Measurements from ENCODE around the gene GLIS2.

GLIS2 gene

GRCh38 chr16:4298761-4299522 is 16.9 kb upstream of the GLIS2 start:
- DNase-seq = peak; percentile 73 to 87

DNA sequence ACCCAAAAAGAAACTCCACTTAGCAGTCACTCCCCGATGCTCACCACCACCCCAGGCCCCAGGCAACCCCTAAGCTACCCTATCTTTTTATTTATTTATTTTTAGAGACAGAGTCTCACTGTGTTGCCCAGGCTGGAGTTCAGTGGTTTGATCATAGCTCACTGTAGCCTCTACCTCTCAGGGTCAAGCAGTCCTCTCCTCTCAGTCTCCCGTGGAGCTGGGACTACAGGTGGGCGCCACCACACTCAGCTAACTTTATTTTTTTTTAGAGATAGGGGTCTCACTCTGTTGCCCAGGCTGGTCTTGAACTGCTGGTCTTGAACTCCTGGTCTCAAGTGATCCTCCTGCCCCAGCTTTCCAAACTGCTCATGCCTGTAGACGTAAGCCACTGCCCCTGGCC is 14.7 kb upstream of the GLIS2 start:
- DNase-seq = no peak

GRCh38 chr16:4301968-4302367 is 13.9 kb upstream of the GLIS2 start:
- DNase-seq = no peak

- peak; percentile 97 to 98 for DNase-seq
Observed at GRCh38 chr16:4303973-4304372, 11.9 kb upstream of the GLIS2 start.

DNA sequence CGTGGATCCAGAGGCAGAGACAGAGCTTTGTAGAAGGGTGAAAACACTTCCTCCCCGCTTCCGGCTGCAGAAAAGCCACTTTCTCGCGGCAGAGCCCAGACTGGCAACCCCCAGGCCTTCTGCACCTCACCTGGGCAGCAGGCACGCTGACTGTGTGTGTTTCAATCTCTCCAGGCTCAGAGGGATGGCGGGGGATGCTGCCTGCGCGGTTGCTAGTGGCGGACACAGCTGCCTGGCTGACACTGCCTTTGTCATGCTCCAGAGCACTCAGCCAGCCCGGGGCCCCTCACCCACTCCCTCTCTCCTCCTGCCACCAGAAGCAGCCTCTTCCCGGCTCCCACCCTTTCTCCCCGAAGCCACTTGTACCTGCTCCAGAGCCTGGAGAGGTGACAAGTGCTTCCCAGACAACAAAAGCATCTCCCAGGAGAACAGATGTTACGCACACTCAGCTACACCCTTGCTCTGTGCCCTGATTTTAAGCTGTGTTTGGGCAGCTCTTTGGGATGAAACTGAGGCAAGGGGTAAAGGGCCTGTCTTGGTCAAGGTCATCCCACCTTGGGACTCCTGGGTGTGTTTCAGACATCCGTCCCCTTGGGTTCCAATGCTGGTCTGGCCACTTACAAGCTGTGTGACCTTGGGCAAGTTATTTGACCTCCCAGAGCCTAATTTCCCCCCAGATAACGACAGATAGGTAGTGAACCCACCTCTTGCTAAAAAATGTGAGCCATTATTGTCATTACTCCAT is 9.2 kb upstream of the GLIS2 start:
- DNase-seq = peak; percentile 95 to 97

DNA sequence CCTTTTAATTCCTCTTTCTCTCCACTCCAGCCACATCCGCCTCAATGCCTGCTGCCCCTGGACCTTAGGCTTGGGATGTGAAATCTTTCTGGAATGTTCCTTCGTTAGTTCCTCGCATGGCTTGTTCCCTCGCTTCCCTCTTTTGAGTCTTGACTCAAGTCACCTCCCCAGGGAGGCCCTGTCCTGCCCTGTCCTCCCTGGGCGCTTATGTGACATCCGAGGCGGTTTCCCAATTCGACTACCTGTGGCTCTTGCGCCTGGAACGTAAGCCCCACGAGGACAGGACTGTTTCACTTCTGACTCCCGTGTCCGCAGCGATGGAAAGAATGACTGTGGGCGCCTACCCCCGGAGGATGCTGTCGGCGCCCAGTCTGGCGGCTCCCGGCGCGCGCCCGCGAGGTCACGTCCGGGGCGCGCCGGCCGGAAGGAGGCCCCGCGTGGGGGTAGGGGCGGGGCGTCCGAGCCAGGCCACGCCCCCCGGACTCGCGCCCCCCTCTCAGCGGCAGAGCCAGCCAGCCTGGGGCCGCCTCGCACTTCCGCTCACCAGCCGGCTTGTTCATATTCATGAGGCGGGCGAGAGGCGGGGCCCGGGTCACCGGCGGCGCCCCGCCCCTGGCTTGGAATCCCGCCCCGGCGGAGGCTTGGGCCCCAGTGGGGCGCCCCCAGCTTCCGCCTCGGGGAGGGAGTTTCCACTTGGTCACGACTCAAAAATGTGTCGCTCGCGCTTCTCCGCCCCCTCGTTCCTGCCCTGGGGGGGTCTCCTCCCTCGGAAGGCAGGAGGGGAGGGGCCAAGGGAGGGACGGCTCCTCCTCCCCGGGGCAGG is 8.4 kb upstream of the GLIS2 start:
- peak; percentile 65 to 82 for DNase-seq

- no peak for DNase-seq
Observed at GRCh38 chr16:4309102-4309832, 6.6 kb upstream of the GLIS2 start.

DNA sequence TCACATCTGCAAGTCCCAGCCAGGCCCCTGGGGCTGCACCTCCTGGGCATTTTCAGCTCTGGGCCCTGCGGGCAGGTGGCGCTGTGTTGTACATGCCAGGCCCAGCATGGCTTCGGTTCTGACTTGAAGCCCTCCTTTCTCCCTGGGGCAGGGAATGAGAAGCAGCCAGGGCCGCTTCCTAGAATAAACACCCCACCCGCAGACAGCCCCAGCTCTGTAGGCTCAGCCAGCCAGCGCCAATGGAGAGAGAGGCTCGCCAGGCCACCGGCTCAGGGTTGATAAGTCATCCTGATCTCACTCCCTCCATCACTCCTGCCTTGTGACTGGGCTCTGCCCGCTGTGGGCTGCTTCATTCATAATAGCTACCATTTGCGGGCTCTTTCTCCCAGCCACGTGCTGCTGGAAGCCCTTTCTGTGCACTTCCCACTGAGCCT is 6.0 kb upstream of the GLIS2 start:
- peak in 1 of 2 experiments; percentile 58 for DNase-seq

- DNase-seq = no peak
Observed at GRCh38 chr16:4313563-4314531, 2.0 kb upstream of the GLIS2 start.

DNA sequence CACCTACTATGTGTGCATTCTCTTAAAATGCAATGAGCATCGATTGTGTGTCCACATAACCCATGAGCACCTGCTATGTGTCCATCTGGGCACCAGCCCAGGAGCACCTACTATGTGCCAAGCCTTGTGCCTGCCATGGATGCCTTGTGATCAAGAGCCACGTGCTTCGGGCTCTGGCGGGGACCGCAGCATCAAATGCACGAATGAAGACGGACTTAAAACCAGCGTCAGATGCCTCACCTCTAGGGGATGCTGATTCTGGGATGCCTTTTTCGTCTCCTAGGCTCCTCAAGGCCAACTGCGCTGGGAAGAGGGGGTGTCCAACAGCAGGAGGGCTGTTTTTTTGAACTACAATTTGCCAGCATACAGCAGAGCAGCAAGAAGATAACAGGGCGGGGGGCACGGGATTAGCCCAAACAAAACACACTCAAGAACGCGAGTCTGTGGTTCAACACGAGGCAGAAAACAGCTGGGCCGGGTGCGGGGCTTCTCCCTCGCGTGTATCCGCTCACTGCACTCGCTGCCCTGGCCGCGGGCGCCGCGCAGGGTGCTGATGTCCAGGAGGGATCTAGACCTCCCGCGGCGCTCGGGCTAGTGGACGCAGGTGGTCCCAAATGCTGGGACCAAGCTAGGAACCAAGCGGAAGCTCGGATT is 1.2 kb upstream of the GLIS2 start:
- DNase-seq = peak in 1 of 2 experiments; percentile 68

GRCh38 chr16:4316108-4316863 is 419 bp downstream of the GLIS2 start:
- peak in 1 of 2 experiments; percentile 39 for DNase-seq

GRCh38 chr16:4316864-4317531 is 1.1 kb downstream of the GLIS2 start:
- peak in 1 of 2 experiments; percentile 38 for DNase-seq

GRCh38 chr16:4317532-4318450 is 1.9 kb downstream of the GLIS2 start:
- no peak for DNase-seq

DNA sequence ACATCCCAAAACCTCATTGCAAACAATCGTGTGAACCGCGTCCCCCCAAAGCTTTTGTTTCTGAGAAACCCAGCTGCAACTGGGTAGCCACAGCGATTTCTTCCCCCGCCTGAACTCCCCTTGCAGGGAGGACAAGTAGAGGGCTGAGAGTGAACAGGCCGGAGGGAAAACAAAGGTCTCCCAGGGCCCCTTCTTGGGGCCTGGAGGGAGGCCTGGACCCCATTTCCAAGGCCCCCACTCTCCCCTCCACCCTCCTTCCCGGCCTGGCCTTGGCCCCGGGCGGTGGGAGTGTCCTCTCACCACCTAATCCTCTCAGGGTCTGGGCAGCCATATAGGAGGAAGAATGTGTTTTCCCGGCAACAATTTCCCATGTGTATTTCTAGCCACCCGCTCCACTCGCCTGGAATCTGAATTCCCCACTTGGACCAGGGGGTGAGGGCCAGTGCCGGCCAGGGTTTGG is 2.6 kb downstream of the GLIS2 start:
- DNase-seq = no peak

DNA sequence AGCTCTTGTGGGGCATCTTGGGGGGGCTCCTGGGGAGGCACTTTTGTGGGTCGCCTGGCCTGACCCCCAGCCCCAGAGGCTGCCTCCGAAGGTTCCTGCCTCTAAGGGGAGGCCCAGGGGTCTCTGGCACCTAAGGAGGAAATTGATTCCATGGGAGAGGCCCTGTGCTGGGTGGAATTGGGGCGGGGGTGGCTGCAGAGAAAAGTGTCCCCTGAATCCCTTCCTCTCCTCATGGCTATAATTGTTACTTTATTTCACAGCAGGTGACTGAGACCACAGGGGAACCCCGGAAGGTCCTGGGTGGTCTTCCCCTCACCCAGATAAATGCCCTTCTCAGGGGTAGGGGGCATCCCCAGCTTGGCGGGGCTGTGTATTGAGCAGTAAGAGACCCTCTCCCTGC is 3.1 kb downstream of the GLIS2 start:
- no peak for DNase-seq

DNA sequence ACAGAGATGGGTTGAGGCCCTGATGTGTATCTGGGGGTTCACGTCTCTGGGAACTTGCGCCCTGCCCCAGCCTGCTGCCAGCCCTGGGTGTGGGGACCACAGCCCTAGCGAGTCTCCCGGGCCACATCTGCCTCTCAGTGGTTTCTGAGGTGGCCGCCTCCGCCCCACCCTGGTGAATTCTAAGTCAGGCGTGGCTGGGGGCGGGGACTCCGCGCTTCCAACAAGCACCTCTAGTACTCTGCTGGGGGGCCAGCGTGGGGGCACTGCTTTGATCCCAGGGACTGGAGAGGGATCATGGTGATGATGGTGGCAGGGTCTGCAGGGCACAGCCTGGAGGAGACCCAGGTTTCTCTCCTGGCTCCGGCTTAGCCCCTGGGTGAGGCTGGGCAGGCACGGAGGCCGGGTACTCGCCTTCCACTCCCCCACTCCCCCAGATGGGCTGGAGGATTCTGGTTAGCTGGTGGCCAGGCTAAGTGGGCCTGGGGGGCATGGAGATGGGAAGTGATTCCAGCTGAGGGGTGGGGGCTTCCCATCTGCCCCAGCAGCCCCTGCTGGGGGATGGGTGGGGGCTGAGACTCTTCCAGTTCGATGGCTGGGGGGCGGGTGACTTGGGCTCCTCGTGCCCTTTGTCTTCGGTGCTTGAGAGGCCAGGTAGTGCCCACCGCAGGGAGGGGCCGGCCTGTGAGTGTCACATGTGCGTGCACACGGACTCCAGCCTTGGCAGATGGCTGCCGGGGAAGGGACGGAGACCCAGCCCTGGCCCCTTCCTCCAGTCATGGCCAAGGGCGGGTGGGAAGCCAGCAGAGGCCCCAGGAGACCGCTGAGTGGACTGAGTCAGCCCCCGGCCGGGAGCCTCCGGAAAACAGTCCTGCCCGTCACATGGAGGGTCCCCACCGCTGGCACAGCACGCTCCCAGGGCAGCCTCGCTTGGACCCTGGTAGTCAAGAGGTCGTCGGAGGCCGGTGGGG is 3.9 kb downstream of the GLIS2 start:
- DNase-seq = no peak

DNA sequence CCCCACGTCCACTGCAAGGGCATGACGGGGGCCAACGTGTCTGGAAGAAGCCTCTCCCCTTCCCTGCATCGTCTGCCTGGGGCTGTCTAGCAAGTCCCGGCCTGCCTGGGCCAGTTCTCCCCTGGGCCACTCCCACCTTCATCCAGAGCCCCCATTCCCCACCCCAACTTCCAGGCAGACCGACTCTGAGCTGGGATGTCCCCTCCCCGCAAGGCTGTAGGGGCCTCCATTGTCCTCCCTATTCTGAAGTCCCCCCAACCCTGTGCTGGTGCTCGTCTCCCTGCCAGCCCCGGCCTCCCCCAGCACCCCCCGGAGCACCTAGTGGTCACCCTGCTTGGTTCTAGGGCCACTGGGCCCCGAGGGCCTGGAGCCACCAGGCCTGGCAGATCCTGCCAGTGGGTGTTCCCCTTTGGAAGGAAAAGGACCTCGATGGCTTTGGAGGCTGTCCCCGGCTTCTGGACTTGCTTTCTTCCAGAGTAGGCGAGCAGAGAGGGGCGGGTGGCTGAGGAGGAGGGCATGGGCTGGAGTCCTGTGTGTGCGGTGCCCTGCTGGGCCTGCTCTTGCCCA is 4.8 kb downstream of the GLIS2 start:
- no peak for DNase-seq

Measured in NCI-H524 (cell line).